HCT116 (cell line): ENCODE results near the gene DIAPH3. TPM values are rescaled to one million over a fixed set of nuclear protein-coding genes. Genes with fewer than 3 reads are reported as not detected.

ENCODE experiments used
- ATAC-seq: fragments of 200-7000 bp; cut with Tn5 transposase; 2 replicates; pipeline ENCODE4 v1.9.1; 2020; ENCODE audit warnings: mild to moderate bottlenecking, moderate library complexity
- BruUV-seq: library from RNA; stranded (reverse); fragments of 400-500 nt; replicated peaks from 2 replicates; lab custom pipeline; 2021; lab: Mats Ljungman, UMichigan
- CTCF ChIA-PET: fragments of 300-600 bp; sonication (Branson Sonifier 250); formaldehyde crosslinking; loops from one replicate; lab custom pipeline; 2021; ENCODE audit warnings: antibody characterized with exemption; lab: Charles Lee
- POLR2A ChIA-PET: fragments of 300-600, 350-600 bp; sonication (Branson Sonifier 250); formaldehyde crosslinking; loops from one replicate; lab custom pipeline; 2021; ENCODE audit warnings: antibody characterized with exemption; lab: Charles Lee
- RAD21 ChIA-PET, 2 experiments: fragments of 300-600 bp; sonication (Branson Sonifier 250); formaldehyde crosslinking; loops; one replicate each; lab custom pipeline; 2023; ENCODE audit warnings: low total read pairs in 2 of 2; ENCODE audit not compliant: uncharacterized antibody in 2 of 2, unreplicated experiment in 2 of 2, low non-redundant PET in 1 of 2; lab: Charles Lee
- DNase-seq: peaks from one replicate; pipeline ENCODE4 v3.0.0-alpha.2; 2010; ENCODE audit warnings: low read depth, low spot score
- H2AFZ ChIP-seq: fragments of 200-600 bp; shearing (Covaris generic), sonication (generic); 2 replicates; pipeline ENCODE4 v1.6.1; 2017; ENCODE audit warnings: low read depth, mixed run types, mixed read lengths, antibody characterized with exemption, low read length; ENCODE audit not compliant: poor library complexity, severe bottlenecking
- H3K27ac ChIP-seq: 2 replicates; pipeline ENCODE4 v1.5.1; 2012; ENCODE audit warnings: low read depth, low read length
- H3K27me3 ChIP-seq: fragments of 200-600 bp; sonication (generic); 2 replicates; pipeline ENCODE4 v1.6.1; 2016; ENCODE audit warnings: mixed run types, low read length, mixed read lengths; ENCODE audit not compliant: insufficient read depth
- H3K36me3 ChIP-seq, 2 experiments: fragments of 200-500 bp in 1 of 2; fragments of 200-600 bp in 1 of 2; sonication (Bioruptor generic) in 1 of 2; sonication (generic) in 1 of 2; 2 replicates each; pipeline versions ENCODE4 v1.5.1 to v1.6.1; 2014 to 2016; ENCODE audit warnings: low read length in 2 of 2, inconsistent platforms in 1 of 2, mixed read lengths in 1 of 2, mixed run types in 1 of 2; ENCODE audit not compliant: insufficient read depth in 2 of 2, control insufficient read depth in 1 of 2
- H3K4me1 ChIP-seq, 2 experiments: fragments of 200-600 bp in 1 of 2; sonication (generic) in 1 of 2; 2 replicates each; pipeline versions ENCODE4 v1.5.1 to v1.6.1; 2012 to 2017; ENCODE audit warnings: low read length in 2 of 2, inconsistent platforms in 1 of 2, mild to moderate bottlenecking in 1 of 2, mixed read lengths in 1 of 2, mixed run types in 1 of 2, moderate library complexity in 1 of 2; ENCODE audit not compliant: insufficient read depth in 2 of 2, control insufficient read depth in 1 of 2
- H3K4me2 ChIP-seq: fragments of 200-600 bp; sonication (generic); 2 replicates; pipeline ENCODE4 v1.6.1; 2017; ENCODE audit warnings: mixed run types, low read length, mixed read lengths
- H3K4me3 ChIP-seq, 2 experiments: fragments of 200-600 bp in 1 of 2; sonication (generic) in 1 of 2; replicated peaks in 1 of 2; 2 replicates each; pipeline ENCODE4 v1.5.1; 2011 to 2016; ENCODE audit warnings: low read length in 2 of 2, control low read depth in 1 of 2, low read depth in 1 of 2, mild to moderate bottlenecking in 1 of 2, mixed read lengths in 1 of 2, mixed run types in 1 of 2
- H3K79me2 ChIP-seq: fragments of 200-600 bp; sonication (generic); 2 replicates; pipeline ENCODE4 v1.6.1; 2017; ENCODE audit warnings: mild to moderate bottlenecking, mixed run types, low read length, moderate library complexity, mixed read lengths; ENCODE audit not compliant: insufficient read depth
- H3K9ac ChIP-seq: fragments of 200-600 bp; sonication (generic); 2 replicates; pipeline ENCODE4 v1.6.1; 2016; ENCODE audit warnings: low read length, mixed read lengths
- H3K9me2 ChIP-seq: fragments of 200-600 bp; sonication (generic), shearing (Covaris generic); 2 replicates; pipeline ENCODE4 v1.6.1; 2017; ENCODE audit warnings: mixed run types, mild to moderate bottlenecking, moderate library complexity; ENCODE audit not compliant: insufficient read depth
- H3K9me3 ChIP-seq, 2 experiments: fragments of 200-500 bp in 1 of 2; fragments of 200-600 bp in 1 of 2; sonication (Bioruptor generic) in 1 of 2; sonication (generic) in 1 of 2; 2 replicates each; pipeline ENCODE4 v1.6.1; 2014 to 2017; ENCODE audit warnings: low read length in 2 of 2, mixed read lengths in 2 of 2, inconsistent platforms in 1 of 2, low read depth in 1 of 2, mild to moderate bottlenecking in 1 of 2, mixed run types in 1 of 2, moderate library complexity in 1 of 2; ENCODE audit not compliant: control insufficient read depth in 1 of 2, insufficient read depth in 1 of 2
- H4K20me1 ChIP-seq: fragments of 200-600 bp; sonication (generic), shearing (Covaris generic); 2 replicates; pipeline ENCODE4 v1.6.1; 2017; ENCODE audit warnings: mixed run types, mild to moderate bottlenecking, moderate library complexity; ENCODE audit not compliant: insufficient read depth
- ATF3 ChIP-seq: IDR thresholded peaks from 2 replicates; pipeline ENCODE4 v1.6.1; 2012
- CBX3 ChIP-seq: IDR thresholded peaks from 2 replicates; pipeline ENCODE4 v1.6.1; 2012; ENCODE audit warnings: low read depth
- CEBPB ChIP-seq: IDR thresholded peaks from 2 replicates; pipeline ENCODE4 v1.6.1; 2012; ENCODE audit warnings: low read depth
- EGR1 ChIP-seq: IDR thresholded peaks from 2 replicates; pipeline ENCODE4 v1.6.1; 2012; ENCODE audit warnings: low read depth
- EZH2phosphoT487 ChIP-seq: fragments of 200-600 bp; IDR thresholded peaks from 2 replicates; pipeline ENCODE4 v1.6.1; 2018; ENCODE audit warnings: antibody characterized with exemption, borderline replicate concordance
- FOSL1 ChIP-seq: IDR thresholded peaks from 2 replicates; pipeline ENCODE4 v1.6.1; 2012; ENCODE audit warnings: low read depth
- JUND ChIP-seq: IDR thresholded peaks from 2 replicates; pipeline ENCODE4 v1.6.1; 2012
- MAX ChIP-seq: IDR thresholded peaks from 2 replicates; pipeline ENCODE4 v1.6.1; 2012
- POLR2A ChIP-seq: IDR thresholded peaks from 2 replicates; pipeline ENCODE4 v1.7.0; 2011; ENCODE audit warnings: borderline replicate concordance; ENCODE audit not compliant: insufficient read depth, insufficient read length; ENCODE audit errors: extremely low read depth
- POLR2AphosphoS5 ChIP-seq: IDR thresholded peaks from 2 replicates; pipeline ENCODE4 v1.6.1; 2011; ENCODE audit warnings: mild to moderate bottlenecking, low read depth, low read length, moderate library complexity
- RAD21 ChIP-seq: IDR thresholded peaks from 2 replicates; pipeline ENCODE4 v1.6.1; 2012; ENCODE audit warnings: low read depth, mild to moderate bottlenecking
- REST ChIP-seq: IDR thresholded peaks from 2 replicates; pipeline ENCODE4 v1.6.1; 2012; ENCODE audit warnings: low read depth
- SP1 ChIP-seq: IDR thresholded peaks from 2 replicates; pipeline ENCODE4 v1.6.1; 2012; ENCODE audit warnings: low read depth
- SRF ChIP-seq: IDR thresholded peaks from 2 replicates; pipeline ENCODE4 v1.6.1; 2012; ENCODE audit warnings: low read depth
- YY1 ChIP-seq: IDR thresholded peaks from 2 replicates; pipeline ENCODE4 v1.6.1; 2011; ENCODE audit warnings: low read length, low read depth, moderate library complexity, mild to moderate bottlenecking; ENCODE audit not compliant: insufficient replicate concordance; ENCODE audit errors: extremely low read depth
- ZBTB33 ChIP-seq: IDR thresholded peaks from 2 replicates; pipeline ENCODE4 v1.6.1; 2011; ENCODE audit warnings: mild to moderate bottlenecking, low read length, moderate library complexity; ENCODE audit not compliant: insufficient replicate concordance; ENCODE audit errors: extremely low read depth
- ZFX ChIP-seq: fragments of 450-650 bp; IDR thresholded peaks from 2 replicates; pipeline ENCODE4 v1.6.1; 2017
- ZNF274 ChIP-seq: fragments of 200-500 bp; sonication (Bioruptor generic); IDR thresholded peaks from 2 replicates; pipeline ENCODE4 v1.6.1; 2014; ENCODE audit warnings: mild to moderate bottlenecking, low read depth, low read length, inconsistent platforms
- intact Hi-C: fragments of 100-400 bp; cut with micrococcal nuclease; formaldehyde crosslinking; loops from 2 replicates; pipeline ENCODE4 v1.10.0; 2022
- total RNA-seq: library from RNA; stranded (reverse); gene quantifications from one replicate; pipeline ENCODE4 v1.2.1, GENCODE V29; 2021; ENCODE audit not compliant: unreplicated experiment

The DIAPH3 gene
- total RNA-seq, 1 experiment from 2014 or later: 22.8 TPM

- no peak for TF ChIP-seq ZBTB33
Observed at GRCh38 chr13:60109285-60109684, 54.4 kb downstream of the DIAPH3 start (continued).

GRCh38 chr13:60108589-60108988 lies 55.1 kb downstream of the DIAPH3 start:
- no peaks in the 10 kb centered on the region; a peak in 1 of 4 replicates for H3K9me3 ChIP-seq
- TF ChIP-seq FOSL1 (no peak), YY1 (no peak), ZBTB33 (no peak), ATF3 (no peak), SRF (no peak), REST (no peak), POLR2A (no peak), ZNF274 (no peak), RAD21 (no peak), POLR2AphosphoS5 (no peak), JUND (no peak), SP1 (no peak), ZFX (no peak), EGR1 (no peak), CBX3 (no peak), CEBPB (no peak), EZH2phosphoT487 (no peak), MAX (no peak)
- intact Hi-C loops: no loop called here
- no peak overlapping the region for H3K9ac ChIP-seq
- 0 out of 4 replicates have a peak, but pooled peaks cover 0 to under 1% of the 10 kb centered on the region in 2 experiments for H3K36me3 ChIP-seq
- DNase-seq (no peak), ATAC-seq (no peak)
- H3K27ac ChIP-seq: no peak overlapping the region
- no peak overlapping the region for H3K4me2 ChIP-seq
- H4K20me1 ChIP-seq: no peaks in the 10 kb centered on the region
- POLR2A ChIA-PET: no interaction called here
- BruUV-seq: no TSS peak
- H3K27me3 ChIP-seq: no peaks in the 10 kb centered on the region
- no peaks in the 10 kb centered on the region for H3K4me1 ChIP-seq
- H3K4me3 ChIP-seq: no peak overlapping the region
- RAD21 ChIA-PET: no interaction called here
- no peaks in the 10 kb centered on the region for H3K9me2 ChIP-seq
- H2AFZ ChIP-seq: no peak overlapping the region
- H3K79me2 ChIP-seq: peaks cover 10% of the 10 kb centered on the region; the same call in 1 of the 2 replicates
- CTCF ChIA-PET: no interaction called here
